Fibroblast of upper back skin (primary cell): ENCODE results near the gene RAD51B.
"Not testable (repeated sequence)": the region's sequence is repeated elsewhere in the genome, so short reads cannot be mapped to it uniquely, and the experiment has no call there.

ENCODE experiments used
- DNase-seq: peaks from one replicate; pipeline ENCODE4 v3.0.0-alpha.2; 2013

RAD51B gene

DNA sequence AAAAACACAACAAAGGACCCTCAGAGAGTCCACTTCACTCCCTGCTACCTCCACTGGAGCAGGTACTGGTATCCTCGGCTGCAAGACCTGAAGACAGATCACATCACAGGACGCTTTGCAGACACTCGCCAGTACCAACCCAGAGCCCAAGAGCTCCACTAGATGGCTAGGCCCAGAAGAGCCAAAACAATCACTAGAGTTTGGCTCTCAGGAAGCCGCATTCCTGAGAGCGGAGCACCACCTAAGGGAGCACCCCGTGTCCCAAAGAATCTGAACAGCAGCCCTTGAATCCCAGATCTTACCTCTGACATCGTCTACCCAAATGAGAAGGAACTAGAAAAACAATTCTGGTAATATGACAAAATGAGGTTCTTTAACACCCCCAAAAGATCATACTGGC lies 399.8 kb downstream of the RAD51B start:
- no peak for DNase-seq

- DNase-seq: not testable (repeated sequence)
Measured at GRCh38 chr14:68221046-68221445, 401.5 kb downstream of the RAD51B start.

DNA sequence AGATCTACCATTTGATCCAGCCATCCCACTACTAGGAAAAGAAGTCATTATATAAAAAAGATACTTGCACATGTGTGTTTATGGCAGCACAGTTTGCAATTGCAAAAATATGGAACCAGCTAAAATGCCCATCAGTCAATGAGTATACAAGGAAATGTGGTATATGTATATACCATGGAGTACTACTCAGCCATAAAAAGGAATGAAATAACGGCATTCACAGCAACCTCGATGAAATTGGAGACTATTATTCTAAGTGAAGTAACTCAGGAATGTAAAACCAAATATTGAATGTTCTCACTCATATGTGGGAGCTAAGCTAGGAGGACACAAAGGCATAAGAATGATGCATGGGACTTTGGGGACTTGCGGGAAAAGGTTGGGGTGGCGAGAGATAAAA lies 402.6 kb downstream of the RAD51B start:
- no peak for DNase-seq

DNA sequence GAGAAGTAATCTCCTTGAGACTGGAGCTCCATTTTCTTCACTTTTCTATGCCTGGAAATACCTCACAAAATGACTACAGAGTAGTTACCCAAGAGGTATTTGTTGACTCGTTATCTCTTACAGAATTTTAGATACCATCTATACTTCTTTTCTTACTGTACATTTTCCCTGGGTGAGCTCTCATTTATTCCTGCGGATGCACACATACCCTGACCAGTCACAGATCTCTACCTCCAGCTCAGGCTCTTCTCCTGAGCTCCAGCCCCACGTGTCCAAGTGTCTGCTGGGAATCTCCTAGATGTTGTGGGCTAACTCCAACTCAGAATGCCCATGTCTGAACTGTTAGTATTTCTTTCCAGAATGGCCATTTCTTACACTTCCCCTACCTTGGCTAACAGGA lies 403.1 kb downstream of the RAD51B start:
- DNase-seq: no peak

GRCh38 chr14:68223631-68224030 lies 404.1 kb downstream of the RAD51B start:
- DNase-seq: no peak

GRCh38 chr14:68225321-68225720 lies 405.7 kb downstream of the RAD51B start:
- no peak for DNase-seq

DNA sequence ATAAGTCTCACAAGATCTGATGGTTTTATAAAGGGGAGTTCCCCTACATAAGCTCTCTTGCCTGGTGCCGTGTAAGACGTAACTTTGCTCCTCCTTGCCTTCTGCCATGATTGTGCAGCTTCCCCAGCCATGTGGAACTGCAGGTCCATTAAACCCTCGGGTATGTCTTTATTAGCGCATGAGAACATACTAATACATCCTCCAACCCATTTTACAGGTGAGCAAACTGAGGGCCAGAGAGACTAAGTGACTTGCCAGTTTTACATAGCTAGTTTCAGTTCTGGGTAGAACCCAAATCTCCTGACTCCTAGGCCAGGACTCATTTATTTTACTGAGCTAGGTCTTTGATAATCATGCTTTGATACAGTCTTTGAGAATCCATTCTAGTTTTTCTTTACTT lies 406.9 kb downstream of the RAD51B start:
- DNase-seq: no peak

- no peak for DNase-seq
Measured at GRCh38 chr14:68228656-68229055, 409.1 kb downstream of the RAD51B start.

- DNase-seq: no peak
Measured at GRCh38 chr14:68229423-68230100, 410.0 kb downstream of the RAD51B start.

- DNase-seq: no peak
Measured at GRCh38 chr14:68230202-68230949, 410.8 kb downstream of the RAD51B start.

DNA sequence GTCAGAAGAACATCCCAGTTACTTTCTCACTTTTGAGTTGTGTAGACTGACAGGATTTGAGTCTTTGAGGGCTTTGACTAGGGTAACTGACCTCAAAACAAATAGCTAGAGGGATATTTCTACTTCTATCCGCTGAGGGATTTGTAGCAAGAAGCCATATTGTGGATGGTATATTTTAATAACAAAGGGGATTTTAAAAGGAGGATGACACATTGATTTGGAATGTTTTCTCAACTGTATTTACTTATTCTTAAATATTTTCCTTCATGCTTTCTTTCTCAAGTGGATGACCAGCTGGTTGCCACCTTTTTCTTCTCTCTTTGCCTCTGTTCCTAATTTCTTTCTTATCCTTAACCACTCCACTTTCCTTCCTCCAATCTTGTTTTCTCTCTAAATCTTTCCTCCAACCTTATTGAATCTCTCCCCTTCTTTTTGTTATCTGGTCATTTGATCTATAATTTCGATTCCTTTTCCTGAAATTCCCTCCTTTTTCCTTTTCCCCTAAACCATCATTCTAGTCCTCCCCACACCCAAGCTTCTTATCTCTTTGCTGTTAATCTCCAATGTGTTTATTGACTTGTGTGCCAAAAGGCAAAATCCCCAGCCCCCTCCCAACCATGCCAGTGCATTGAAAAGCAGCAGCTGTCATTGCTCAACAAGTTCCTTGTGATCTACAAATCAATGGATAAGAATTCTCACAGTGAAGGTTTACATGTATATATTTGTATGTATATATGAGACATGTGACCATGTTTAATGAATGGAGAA lies 411.6 kb downstream of the RAD51B start:
- DNase-seq: peak; percentile 76

DNA sequence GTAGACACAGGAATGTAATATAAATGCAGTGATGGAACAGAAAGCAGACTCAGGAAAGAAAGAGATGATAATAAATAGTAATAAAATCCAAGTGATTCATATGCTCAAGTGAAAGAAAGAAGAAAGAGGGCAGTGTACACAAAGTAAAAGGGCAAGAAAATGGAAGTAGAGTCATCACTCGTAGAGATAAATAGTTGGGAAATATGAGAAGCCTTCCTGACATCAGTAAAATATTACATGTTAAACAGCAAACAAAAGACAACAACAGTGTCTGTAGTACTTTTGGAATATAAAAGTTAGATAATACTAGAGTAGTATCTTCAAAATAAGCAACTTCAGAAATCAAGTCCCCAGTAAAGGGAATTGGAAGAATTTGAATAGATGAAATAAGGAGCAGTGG lies 412.3 kb downstream of the RAD51B start:
- no peak for DNase-seq

DNA sequence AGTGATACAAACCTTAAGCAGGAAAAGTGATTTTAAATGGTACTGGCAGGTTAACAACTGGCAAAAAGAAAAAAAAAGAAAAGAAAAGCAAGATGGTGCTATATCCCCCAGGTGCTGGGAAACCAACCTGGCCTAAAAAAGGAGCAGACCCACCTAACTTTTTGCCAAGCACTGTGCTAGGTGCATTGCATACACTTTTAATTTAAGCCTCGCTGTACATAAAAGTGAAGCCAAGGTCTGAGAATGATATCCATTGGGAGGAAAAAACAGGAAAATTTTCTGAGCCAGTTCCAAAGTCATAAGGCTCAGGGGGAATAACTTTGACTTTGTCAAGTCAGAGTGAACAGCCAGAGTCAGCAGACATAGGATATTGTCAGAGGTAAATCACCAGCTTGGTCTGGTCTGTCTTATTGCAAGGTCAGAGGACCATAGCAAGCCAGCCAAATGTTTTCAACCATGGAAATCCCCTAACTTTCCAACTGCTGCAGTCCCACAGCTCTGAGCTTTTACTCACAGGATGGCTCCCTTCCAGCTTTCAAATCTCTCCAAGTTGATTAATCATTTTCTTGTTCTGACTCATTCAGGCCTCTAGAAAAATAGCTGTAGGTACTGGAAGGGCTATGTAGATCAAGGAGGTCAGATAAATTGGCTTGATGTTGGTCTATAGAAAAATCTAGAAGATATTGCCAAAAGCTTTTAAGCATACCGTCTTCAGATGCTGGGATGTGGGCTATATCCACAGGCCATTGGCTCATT lies 412.9 kb downstream of the RAD51B start:
- peak; percentile 100 for DNase-seq

DNA sequence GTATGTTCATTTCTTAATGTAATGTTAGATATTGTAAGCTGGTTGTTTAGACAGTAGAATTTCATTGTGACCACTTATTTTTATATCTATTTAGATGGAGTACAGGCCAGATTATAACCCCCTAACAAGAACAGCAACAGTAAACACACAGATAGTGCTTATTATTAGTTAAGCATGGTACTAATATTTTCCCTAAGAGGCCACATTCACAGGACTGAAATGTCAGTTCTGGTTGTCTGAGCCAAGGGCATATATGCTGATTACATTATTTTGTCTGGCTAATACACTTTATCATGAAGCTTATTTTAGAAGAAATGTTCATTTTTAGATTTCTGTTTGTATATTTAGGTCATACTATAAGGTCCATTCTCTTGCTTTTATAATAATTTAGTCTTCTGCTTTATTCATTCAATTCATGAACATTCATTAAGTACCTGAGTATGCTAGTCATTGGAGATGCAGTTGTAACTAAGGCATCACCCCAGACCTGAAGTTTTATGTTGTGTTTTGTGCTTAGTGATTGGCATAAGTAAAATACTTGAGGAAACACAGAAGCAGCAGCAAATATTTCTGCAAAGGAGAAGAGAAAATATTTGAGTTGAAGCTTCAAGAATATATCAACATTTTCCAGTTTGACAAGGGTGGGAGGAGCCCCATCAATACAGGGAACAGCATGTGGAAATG lies 413.7 kb downstream of the RAD51B start:
- no peak for DNase-seq

DNA sequence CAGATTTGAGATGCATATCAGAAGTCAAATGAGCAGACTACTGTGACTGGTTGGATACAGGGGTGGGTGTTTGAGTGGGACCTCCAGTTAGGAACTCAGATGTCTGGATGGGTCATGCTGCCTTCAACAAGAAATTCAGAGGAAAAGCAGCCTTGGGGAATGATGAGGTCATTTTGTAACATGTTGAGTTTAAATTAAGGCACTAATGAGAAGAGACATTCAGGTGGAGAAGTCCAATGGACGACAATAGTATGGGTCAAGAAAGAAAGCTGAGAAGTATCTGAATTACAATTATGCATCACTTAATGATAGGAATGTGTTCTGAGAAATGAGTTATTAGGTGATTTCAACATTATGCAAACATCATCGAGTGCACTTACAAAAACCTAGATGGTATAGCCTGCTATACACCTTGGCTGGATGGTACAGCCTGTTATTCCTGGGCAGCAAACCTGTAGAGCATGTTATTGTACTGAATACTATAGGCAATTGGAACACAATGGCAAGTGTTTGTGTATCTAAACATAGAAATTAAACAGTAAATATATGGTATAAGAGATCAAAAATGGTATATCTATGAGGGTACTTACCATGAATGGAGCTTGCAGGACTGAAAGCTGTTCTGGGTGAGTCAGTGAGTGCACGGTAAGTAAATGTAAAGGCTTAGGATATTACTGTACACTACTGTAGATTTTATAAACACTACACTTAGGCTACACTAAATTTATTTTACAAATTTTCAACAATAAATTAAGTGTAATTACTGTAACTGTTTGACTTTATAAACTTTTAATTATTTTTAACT lies 414.7 kb downstream of the RAD51B start:
- DNase-seq: no peak

GRCh38 chr14:68235011-68235410 lies 415.4 kb downstream of the RAD51B start:
- DNase-seq: peak; percentile 66

GRCh38 chr14:68236582-68237458 lies 417.2 kb downstream of the RAD51B start:
- no peak for DNase-seq

- DNase-seq: peak; percentile 67
Measured at GRCh38 chr14:68238551-68238950, 419.0 kb downstream of the RAD51B start.

DNA sequence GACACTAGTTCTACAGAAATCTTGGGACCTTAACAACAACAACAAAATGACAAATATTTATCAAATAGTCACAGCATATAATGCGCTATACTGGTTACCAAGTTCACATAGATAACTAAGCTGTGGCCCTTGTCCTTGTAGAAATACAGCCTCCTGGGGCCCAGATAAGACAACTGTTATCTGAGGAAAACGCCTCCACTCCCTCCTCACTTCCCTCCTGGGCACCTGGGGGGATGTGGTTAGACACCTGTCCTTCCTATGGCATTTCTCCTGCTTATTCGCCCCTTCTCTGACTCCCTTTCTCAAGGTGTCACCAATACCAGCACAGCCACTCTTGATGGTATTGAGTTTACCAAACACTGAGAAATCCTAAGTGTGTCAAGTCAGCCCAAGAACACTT lies 419.4 kb downstream of the RAD51B start:
- no peak for DNase-seq

DNA sequence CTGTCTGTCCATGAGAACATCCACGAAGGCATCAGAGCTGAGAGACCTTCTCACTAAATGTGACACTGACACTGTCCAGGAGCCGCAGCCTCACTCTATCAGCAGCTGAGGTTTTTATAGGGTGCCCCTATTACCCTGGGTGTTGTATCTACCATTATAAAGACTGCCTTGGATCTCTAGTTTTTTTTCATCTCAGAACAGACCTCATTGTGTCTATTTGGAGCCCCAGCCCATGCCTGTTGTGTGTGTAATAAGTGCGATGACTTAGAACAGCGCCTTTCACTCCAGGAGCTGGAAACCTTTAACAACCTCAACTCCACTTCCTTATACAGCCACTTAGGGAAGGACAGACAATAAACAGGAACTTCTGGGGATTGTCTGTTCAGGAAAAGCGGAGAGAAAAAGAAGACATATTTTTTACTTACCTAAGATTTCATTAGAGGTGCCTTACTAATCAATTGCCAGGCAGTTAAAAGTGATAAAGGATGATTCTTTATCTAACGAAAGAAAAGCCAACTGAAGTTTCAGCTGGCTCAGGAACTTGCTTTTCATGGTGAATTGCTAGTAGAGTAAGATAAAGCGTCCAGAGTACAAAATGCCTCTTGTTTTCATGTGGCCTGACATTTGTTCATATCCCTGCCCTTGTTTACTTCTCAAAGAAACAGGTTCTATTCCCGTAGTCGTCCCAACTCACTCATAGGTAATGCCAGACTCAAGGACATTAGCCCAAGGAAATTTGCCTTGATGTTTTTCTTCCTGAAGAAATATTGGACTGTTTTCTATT lies 420.6 kb downstream of the RAD51B start:
- no peak for DNase-seq
